ENCODE results near the gene DYNC1LI2. TPM values are rescaled to one million over a fixed set of nuclear protein-coding genes. Genes with fewer than 3 reads are reported as not detected.
"Not testable (repeated sequence)": the region's sequence is repeated elsewhere in the genome, so short reads cannot be mapped to it uniquely, and the experiment has no call there.

DYNC1LI2 gene
- total and polyA plus RNA-seq, 12 donors: 39.3 to 234 (median 94.3) TPM

DNA sequence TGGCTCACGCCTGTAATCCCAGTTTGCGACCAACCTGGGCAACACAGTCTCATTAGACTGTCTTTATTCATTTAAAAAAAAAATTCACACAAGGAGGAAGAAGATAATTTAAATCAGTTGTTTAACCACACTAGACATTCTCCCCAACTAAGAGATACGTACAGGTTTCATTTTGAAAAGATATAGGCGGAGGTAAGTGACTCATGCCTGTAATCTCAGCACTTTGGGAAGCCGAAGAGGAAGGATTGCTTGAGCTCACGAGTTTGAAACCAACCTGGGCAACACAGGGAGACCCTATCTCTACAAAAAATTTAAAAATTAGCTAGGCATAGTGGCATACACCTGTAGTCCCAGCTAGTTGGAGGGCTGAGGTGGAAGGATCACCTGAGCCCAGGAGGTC lies 60.2 kb downstream of the DYNC1LI2 start:
- TF ChIP-seq POLR2A (IDR thresholded peaks at IDR 0.05): no peak
- TF ChIP-seq, protein P1, sequence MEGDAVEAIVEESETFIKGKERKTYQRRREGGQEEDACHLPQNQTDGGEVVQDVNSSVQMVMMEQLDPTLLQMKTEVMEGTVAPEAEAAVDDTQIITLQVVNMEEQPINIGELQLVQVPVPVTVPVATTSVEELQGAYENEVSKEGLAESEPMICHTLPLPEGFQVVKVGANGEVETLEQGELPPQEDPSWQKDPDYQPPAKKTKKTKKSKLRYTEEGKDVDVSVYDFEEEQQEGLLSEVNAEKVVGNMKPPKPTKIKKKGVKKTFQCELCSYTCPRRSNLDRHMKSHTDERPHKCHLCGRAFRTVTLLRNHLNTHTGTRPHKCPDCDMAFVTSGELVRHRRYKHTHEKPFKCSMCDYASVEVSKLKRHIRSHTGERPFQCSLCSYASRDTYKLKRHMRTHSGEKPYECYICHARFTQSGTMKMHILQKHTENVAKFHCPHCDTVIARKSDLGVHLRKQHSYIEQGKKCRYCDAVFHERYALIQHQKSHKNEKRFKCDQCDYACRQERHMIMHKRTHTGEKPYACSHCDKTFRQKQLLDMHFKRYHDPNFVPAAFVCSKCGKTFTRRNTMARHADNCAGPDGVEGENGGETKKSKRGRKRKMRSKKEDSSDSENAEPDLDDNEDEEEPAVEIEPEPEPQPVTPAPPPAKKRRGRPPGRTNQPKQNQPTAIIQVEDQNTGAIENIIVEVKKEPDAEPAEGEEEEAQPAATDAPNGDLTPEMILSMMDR (IDR thresholded peaks at IDR 0.05): no peak
- 87 to 94% (median 91%) methylated on average over 6 of the region's 6 CpGs for WGBS, 4 donors
- intact Hi-C loops (cut with DNase I): no loop called here
- no peak overlapping the region for H3K27ac ChIP-seq
- H3K4me3 ChIP-seq: no peak overlapping the region
- H3K27me3 ChIP-seq: no peaks in the 10 kb centered on the region
- no peak for DNase-seq
- peaks cover 8 to 10% of the 10 kb centered on the region in 2 donors for H3K4me1 ChIP-seq (replicated peaks in 1 of 2)
- H3K9me3 ChIP-seq (replicated peaks in 1 of 3): no peaks in the 10 kb centered on the region
- H3K36me3 ChIP-seq (replicated peaks in 1 of 2): no peaks in the 10 kb centered on the region

DNA sequence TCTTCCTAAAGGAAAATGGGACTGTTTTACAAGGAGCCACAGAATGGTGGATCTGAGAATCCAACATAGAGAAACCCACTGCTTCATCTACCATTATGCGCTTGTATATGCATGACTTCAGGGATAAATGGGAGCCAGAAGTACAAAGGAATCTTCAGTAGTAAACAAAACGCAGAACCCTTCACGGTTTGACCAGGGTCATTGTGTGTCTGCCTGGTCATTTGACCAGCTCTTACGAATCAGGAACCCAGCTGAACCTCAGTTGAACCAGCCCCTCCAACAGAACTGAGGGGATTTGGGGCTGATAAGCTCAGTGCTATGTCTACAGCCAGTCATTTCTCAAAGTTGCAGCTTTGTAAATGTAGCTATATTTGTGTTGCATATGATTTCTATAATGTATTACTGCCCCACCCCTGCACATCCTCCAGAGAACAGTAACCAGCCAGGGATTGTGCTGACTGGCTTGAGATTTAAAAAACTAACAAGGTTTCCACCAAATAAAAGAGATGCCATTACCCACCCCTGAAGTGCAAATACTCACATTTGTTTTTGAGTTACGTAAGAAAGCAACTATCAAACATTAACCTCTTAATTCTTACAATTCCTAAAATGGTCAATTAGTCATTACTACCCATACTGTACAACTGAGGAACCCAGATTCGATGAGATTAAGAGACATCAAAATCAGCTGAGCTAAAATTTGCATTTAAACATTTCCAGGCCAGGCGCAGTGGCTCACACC lies 61.1 kb downstream of the DYNC1LI2 start:
- Histone ChIP-seq H3K27me3 (no peaks in the 10 kb centered on the region), H3K36me3 (replicated peaks in 1 of 2) (no peaks in the 10 kb centered on the region), H3K27ac (no peak overlapping the region), H3K4me3 (no peak overlapping the region), H3K9me3 (replicated peaks in 1 of 3) (no peaks in the 10 kb centered on the region), H3K4me1 (replicated peaks in 1 of 2) (peaks cover 0 to under 1% of the 10 kb centered on the region in 2 donors)
- intact Hi-C loops (cut with DNase I): no loop called here
- 84 to 94% (median 85%) methylated on average over 7 of the region's 7 CpGs for WGBS, 4 donors
- TF ChIP-seq POLR2A (IDR thresholded peaks at IDR 0.05): no peak
- TF ChIP-seq, protein P1 (IDR thresholded peaks at IDR 0.05): no peak
- no peak for DNase-seq

DNA sequence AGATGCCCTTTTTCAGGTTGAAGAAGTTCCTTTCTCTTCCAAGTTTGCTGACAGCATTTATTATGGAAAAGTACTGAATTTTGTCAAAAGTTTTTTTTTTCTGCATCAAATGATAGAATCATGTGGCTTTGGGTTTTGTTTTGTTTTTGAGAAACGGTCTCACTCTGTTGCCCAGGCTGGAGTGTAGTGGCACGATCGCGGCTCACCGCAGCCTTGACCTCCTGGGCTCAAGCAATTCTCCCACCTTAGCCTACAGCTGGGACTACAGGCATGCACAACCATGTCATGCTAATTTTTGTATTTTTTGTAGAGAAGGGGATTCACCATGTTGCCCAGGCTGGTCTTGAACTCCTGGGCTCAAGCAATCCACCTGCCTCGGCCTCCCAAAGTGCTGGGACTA lies 62.1 kb downstream of the DYNC1LI2 start:
- TF ChIP-seq POLR2A (IDR thresholded peaks at IDR 0.05): no peak
- TF ChIP-seq, protein P1 (IDR thresholded peaks at IDR 0.05): no peak
- no peak overlapping the region for H3K27ac ChIP-seq
- DNase-seq: no peak
- intact Hi-C loops (cut with DNase I): no loop called here
- H3K4me1 ChIP-seq (replicated peaks in 1 of 2): no peaks in the 10 kb centered on the region
- no peaks in the 10 kb centered on the region for H3K9me3 ChIP-seq (replicated peaks in 1 of 3)
- H3K36me3 ChIP-seq (replicated peaks in 1 of 2): no peaks in the 10 kb centered on the region
- no peaks in the 10 kb centered on the region for H3K27me3 ChIP-seq
- H3K4me3 ChIP-seq: no peak overlapping the region
- 47 to 72% (median 60%) methylated on average over 6 of the region's 6 CpGs for WGBS, 4 donors

DNA sequence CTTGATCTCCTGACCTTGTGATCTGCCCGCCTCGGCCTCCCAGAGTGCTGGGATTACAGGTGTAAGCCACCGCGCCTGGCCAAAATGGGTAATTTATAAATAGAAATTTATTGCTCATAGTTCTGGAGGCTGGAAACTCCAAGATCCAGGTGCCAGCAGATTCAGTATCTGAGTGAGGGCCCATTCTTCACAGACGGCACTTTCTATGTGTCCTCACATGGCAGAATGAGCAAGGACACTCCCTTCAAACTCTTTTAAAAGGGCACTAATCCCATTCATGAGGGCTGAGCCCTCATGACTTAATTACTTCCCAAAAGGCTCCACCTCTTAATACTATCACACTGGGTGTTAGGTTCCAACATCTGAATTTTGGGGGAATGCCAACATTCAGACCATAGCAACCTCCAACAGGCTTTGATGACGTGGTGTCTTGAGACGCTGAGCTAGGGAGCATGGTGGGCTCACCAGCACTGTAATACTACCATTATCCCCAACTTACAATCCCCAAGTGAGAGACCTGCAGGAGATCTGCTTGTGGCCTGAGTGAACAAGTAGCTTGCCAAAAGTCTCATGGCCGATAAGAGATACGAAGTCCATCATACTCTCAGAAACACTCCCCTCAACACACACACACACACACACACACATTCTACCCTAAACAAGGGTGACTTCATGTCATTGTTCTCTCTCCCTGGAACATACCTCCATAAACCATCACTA lies 63.3 kb downstream of the DYNC1LI2 start:
- Histone ChIP-seq H3K4me3 (no peak overlapping the region), H3K27me3 (no peaks in the 10 kb centered on the region), H3K9me3 (replicated peaks in 1 of 3) (no peaks in the 10 kb centered on the region), H3K36me3 (replicated peaks in 1 of 2) (no peaks in the 10 kb centered on the region), H3K4me1 (replicated peaks in 1 of 2) (no peaks in the 10 kb centered on the region), H3K27ac (no peak overlapping the region)
- 89 to 96% (median 93%) methylated on average over 9 of the region's 9 CpGs for WGBS, 4 donors
- TF ChIP-seq, protein P1 (IDR thresholded peaks at IDR 0.05): no peak
- TF ChIP-seq POLR2A (IDR thresholded peaks at IDR 0.05): no peak
- intact Hi-C loops (cut with DNase I): no loop called here
- no peak for DNase-seq

DNA sequence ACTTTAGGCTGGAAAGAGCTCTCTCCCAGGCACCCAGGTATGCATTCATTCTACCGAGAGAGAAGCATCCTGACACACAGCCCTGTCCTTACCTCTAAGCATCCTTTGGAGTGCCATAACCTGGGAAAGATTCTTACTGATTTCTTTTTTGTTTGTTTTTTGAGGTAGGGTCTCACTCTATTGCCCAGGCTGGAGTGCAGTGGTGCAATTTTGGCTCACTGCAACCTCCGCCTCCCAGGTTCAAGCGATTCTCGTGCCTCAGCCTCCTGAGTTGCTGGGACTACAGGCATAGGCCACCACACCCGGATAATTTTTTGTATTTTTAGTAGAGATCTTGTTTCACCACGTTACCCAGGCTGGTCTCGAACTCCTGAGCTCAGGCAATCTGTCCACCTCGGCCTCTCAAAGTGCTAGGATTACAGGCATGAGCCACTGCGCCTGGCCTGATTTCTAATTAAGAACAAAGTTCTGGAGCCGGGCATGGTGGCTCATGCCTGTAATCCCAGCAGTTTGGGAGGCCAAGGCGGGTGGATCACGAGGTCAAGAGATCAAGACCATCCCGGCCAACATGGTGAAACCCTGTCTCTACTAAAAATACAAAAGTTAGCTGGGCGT lies 65.8 kb downstream of the DYNC1LI2 start:
- H3K4me1 ChIP-seq (replicated peaks in 1 of 2); DNase-seq; H3K9me3 ChIP-seq (replicated peaks in 1 of 3); H3K27ac ChIP-seq; H3K36me3 ChIP-seq (replicated peaks in 1 of 2); H3K4me3 ChIP-seq; H3K27me3 ChIP-seq; intact Hi-C loops (cut with DNase I): not testable (repeated sequence)
- 94 to 98% (median 96%) methylated on average over 14 of the region's 14 CpGs for WGBS, 4 donors
